HTERT RPE-1 (cell line): Measurements from ENCODE around the gene SMC1A.

Experiments
- in situ Hi-C: fragments of 300-500 bp; cut with MboI; formaldehyde crosslinking; loops from 4 replicates; pipeline ENCODE4 v1.14.3; 2020; ENCODE audit warnings: low sequenced_read_pairs

SMC1A gene

GRCh38 chrX:53347948-53348347, 74.5 kb downstream of the SMC1A start:
- in situ Hi-C loops: no loop called here

GRCh38 chrX:53340852-53341645, 81.4 kb downstream of the SMC1A start:
- in situ Hi-C loops: no loop called here

- in situ Hi-C loops: no loop called here
Observed at GRCh38 chrX:53337101-53337500, 85.4 kb downstream of the SMC1A start.

- in situ Hi-C loops: no loop called here
Observed at GRCh38 chrX:53333853-53334252, 88.6 kb downstream of the SMC1A start.

GRCh38 chrX:53332204-53332603, 90.2 kb downstream of the SMC1A start:
- in situ Hi-C loops: no loop called here

GRCh38 chrX:53330331-53330730, 92.1 kb downstream of the SMC1A start:
- in situ Hi-C loops: no loop called here

- in situ Hi-C loops: no loop called here
Observed at GRCh38 chrX:53324803-53325202, 97.7 kb downstream of the SMC1A start.
